Activated CD8-positive, alpha-beta T cell treated with anti-CD3 and anti-CD28 coated beads, Interleukin-2, amount 10 ng/mL, durations not matched to agents 7 days and 5 days (primary cell): ENCODE data around the gene RIPPLY3. TPM values are rescaled to one million over a fixed set of nuclear protein-coding genes. Genes with fewer than 3 reads are reported as not detected.
A peak's percentile ranks its signal among the peaks of the same experiment; 100 is the strongest.
"Not testable (repeated sequence)": the region's sequence is repeated elsewhere in the genome, so short reads cannot be mapped to it uniquely, and the experiment has no call there.

Experiments
- ATAC-seq: fragments of 150-1000 bp; cut with Tn5 transposase; one replicate; pipeline ENCODE4 v1.10.0; 2021; ENCODE audit warnings: moderate library complexity
- CTCF ChIA-PET: fragments of 350-600 bp; sonication (Branson Sonifier 250); formaldehyde crosslinking; loops from one replicate; lab custom pipeline; 2021; ENCODE audit warnings: antibody characterized with exemption; lab: Charles Lee
- POLR2A ChIA-PET: fragments of 350-600 bp; sonication (Branson Sonifier 250); formaldehyde crosslinking; loops from one replicate; lab custom pipeline; 2021; ENCODE audit warnings: antibody characterized with exemption; lab: Charles Lee
- DNase-seq: peaks from one replicate; pipeline ENCODE4 v3.0.0-alpha.2; 2020
- H3K27ac Mint-ChIP-seq: one replicate; pipeline ENCODE4 v1.8.0; 2021; ENCODE audit warnings: mild to moderate bottlenecking, mixed read lengths
- H3K27me3 Mint-ChIP-seq: one replicate; pipeline ENCODE4 v1.8.0; 2021; ENCODE audit warnings: low read depth, mixed read lengths
- H3K36me3 Mint-ChIP-seq: one replicate; pipeline ENCODE4 v1.8.0; 2021; ENCODE audit warnings: low read depth, mixed read lengths
- H3K4me1 Mint-ChIP-seq: one replicate; pipeline ENCODE4 v1.8.0; 2021; ENCODE audit warnings: low read depth, mixed read lengths
- H3K4me3 Mint-ChIP-seq: one replicate; pipeline ENCODE4 v1.8.0; 2021; ENCODE audit warnings: mild to moderate bottlenecking, mixed read lengths
- H3K9me3 Mint-ChIP-seq: one replicate; pipeline ENCODE4 v1.8.0; 2022; ENCODE audit warnings: mixed read lengths; ENCODE audit not compliant: insufficient read depth
- total RNA-seq, 2 experiments: library from RNA; stranded (reverse); gene quantifications; one replicate each; pipeline ENCODE4 v1.2.3, GENCODE V29; 2021

RIPPLY3 gene
- total RNA-seq, 2 experiments from 2014 or later: 0.10 TPM; not detected in 1

GRCh38 chr21:36981977-36982700 lies 24.4 kb upstream of the RIPPLY3 start:
- ChIA-PET POLR2A (interaction anchor here (0.6 to 1.7 kb wide), 2 partner anchors 16 to 216 kb away, joined by 6 to 8 read pairs; partner anchors contain the start of gene HLCS), CTCF (interaction anchor here (1.0 to 1.4 kb wide), 5 partner anchors 11 to 28 kb away, joined by 3 to 4 read pairs (median 3); no protein-coding TSS in a partner anchor)

GRCh38 chr21:36985751-36986594 lies 20.5 kb upstream of the RIPPLY3 start:
- ChIA-PET POLR2A (no interaction called here), CTCF (interaction anchor here (1.1 kb wide), 1 partner anchor 46 kb away, joined by 3 read pairs; no protein-coding TSS in a partner anchor)
- ATAC-seq: peak; percentile 10
- Mint-ChIP-seq H3K4me3 (no peak overlapping the region), H3K4me1 (peaks cover 47% of the 10 kb centered on the region), H3K36me3 (no peaks in the 10 kb centered on the region), H3K27ac (peak overlapping the region; percentile 73), H3K9me3 (no peaks in the 10 kb centered on the region), H3K27me3 (peaks cover 2% of the 10 kb centered on the region)
- DNase-seq: peak; percentile 43

More at GRCh38 chr21:36981977-36982700, 24.4 kb upstream of the RIPPLY3 start:
- Mint-ChIP-seq H3K4me3 (no peak overlapping the region), H3K27ac (no peak overlapping the region), H3K9me3 (no peaks in the 10 kb centered on the region), H3K27me3 (peaks cover 4% of the 10 kb centered on the region), H3K4me1 (peaks cover 40% of the 10 kb centered on the region), H3K36me3 (no peaks in the 10 kb centered on the region)
- no peak for DNase-seq
- ATAC-seq: no peak

- H3K9me3 Mint-ChIP-seq: no peaks in the 10 kb centered on the region
Measured at GRCh38 chr21:36987845-36988244, 18.7 kb upstream of the RIPPLY3 start.

GRCh38 chr21:36988536-36988935 lies 18.0 kb upstream of the RIPPLY3 start:
- POLR2A ChIA-PET: no interaction called here
- H3K4me3 Mint-ChIP-seq: peak overlapping the region; percentile 6
- CTCF ChIA-PET: interaction anchor here (1.2 to 3.9 kb wide), 4 partner anchors 12 to 81 kb away, joined by 3 to 34 read pairs (median 4); no protein-coding TSS in a partner anchor
- ATAC-seq (no peak), DNase-seq (no peak)
- H3K27me3 Mint-ChIP-seq: peaks cover 2% of the 10 kb centered on the region
- no peaks in the 10 kb centered on the region for H3K9me3 Mint-ChIP-seq
- H3K4me1 Mint-ChIP-seq: peaks cover 39% of the 10 kb centered on the region
- no peak overlapping the region for H3K27ac Mint-ChIP-seq
- H3K36me3 Mint-ChIP-seq: no peaks in the 10 kb centered on the region

More at GRCh38 chr21:36987845-36988244, 18.7 kb upstream of the RIPPLY3 start:
- ATAC-seq: no peak
- no peak for DNase-seq
- POLR2A ChIA-PET: no interaction called here
- peaks cover 39% of the 10 kb centered on the region for H3K4me1 Mint-ChIP-seq
- peaks cover 2% of the 10 kb centered on the region for H3K27me3 Mint-ChIP-seq
- H3K36me3 Mint-ChIP-seq: no peaks in the 10 kb centered on the region
- H3K4me3 Mint-ChIP-seq: no peak overlapping the region
- CTCF ChIA-PET: interaction anchor here (1.5 to 1.8 kb wide), 2 partner anchors 11 to 21 kb away, joined by 8 to 12 read pairs; partner anchors contain the start of gene HLCS
- no peak overlapping the region for H3K27ac Mint-ChIP-seq

GRCh38 chr21:36989199-36989698 lies 17.3 kb upstream of the RIPPLY3 start:
- Mint-ChIP-seq H3K27ac (peak overlapping the region; percentile 84), H3K4me3 (peak overlapping the region; percentile 74), H3K4me1 (peaks cover 39% of the 10 kb centered on the region)
- H3K36me3 Mint-ChIP-seq, DNase-seq, H3K27me3 Mint-ChIP-seq, H3K9me3 Mint-ChIP-seq, ATAC-seq: not testable (repeated sequence)
- CTCF ChIA-PET: interaction anchor here (0.9 to 3.9 kb wide), 11 partner anchors 10 to 359 kb away, joined by 3 to 34 read pairs (median 8); partner anchors contain the start of gene HLCS
- POLR2A ChIA-PET: interaction anchor here (0.6 to 1.1 kb wide), 3 partner anchors 10 to 22 kb away, joined by 3 to 4 read pairs (median 3); no protein-coding TSS in a partner anchor

GRCh38 chr21:36989699-36990507 lies 16.6 kb upstream of the RIPPLY3 start:
- peak; percentile 94 for ATAC-seq
- Mint-ChIP-seq H3K27ac (peak overlapping the region; percentile 87), H3K36me3 (no peaks in the 10 kb centered on the region), H3K4me3 (peak overlapping the region; percentile 78), H3K9me3 (no peaks in the 10 kb centered on the region), H3K4me1 (peaks cover 44% of the 10 kb centered on the region), H3K27me3 (no peaks in the 10 kb centered on the region)
- peak; percentile 87 for DNase-seq
- ChIA-PET CTCF (interaction anchor here (0.8 to 3.9 kb wide), 13 partner anchors 11 to 359 kb away, joined by 3 to 34 read pairs (median 5); partner anchors contain the start of gene HLCS), POLR2A (interaction anchor here (0.6 to 1.1 kb wide), 3 partner anchors 11 to 22 kb away, joined by 3 to 4 read pairs (median 3); no protein-coding TSS in a partner anchor)

- POLR2A ChIA-PET: no interaction called here
Measured at GRCh38 chr21:36990508-36991205, 15.8 kb upstream of the RIPPLY3 start.

GRCh38 chr21:36992671-36993070 lies 13.8 kb upstream of the RIPPLY3 start:
- ChIA-PET CTCF (interaction anchor here (0.9 to 1.8 kb wide), 3 partner anchors 10 to 17 kb away, joined by 3 to 9 read pairs (median 3); no protein-coding TSS in a partner anchor), POLR2A (no interaction called here)
- Mint-ChIP-seq H3K27me3 (no peaks in the 10 kb centered on the region), H3K9me3 (no peaks in the 10 kb centered on the region), H3K27ac (no peak overlapping the region), H3K4me3 (no peak overlapping the region), H3K36me3 (no peaks in the 10 kb centered on the region), H3K4me1 (peaks cover 24% of the 10 kb centered on the region)
- DNase-seq: no peak
- no peak for ATAC-seq

More at GRCh38 chr21:36990508-36991205, 15.8 kb upstream of the RIPPLY3 start:
- Mint-ChIP-seq H3K4me3 (peak overlapping the region; percentile 78), H3K36me3 (no peaks in the 10 kb centered on the region), H3K9me3 (no peaks in the 10 kb centered on the region), H3K4me1 (peaks cover 42% of the 10 kb centered on the region), H3K27me3 (no peaks in the 10 kb centered on the region), H3K27ac (peak overlapping the region; percentile 87)
- ATAC-seq (no peak), DNase-seq (no peak)
- CTCF ChIA-PET: interaction anchor here (0.8 to 3.9 kb wide), 10 partner anchors 11 to 360 kb away, joined by 3 to 34 read pairs (median 6); no protein-coding TSS in a partner anchor

GRCh38 chr21:36994501-36995158 lies 11.9 kb upstream of the RIPPLY3 start:
- H3K4me3 Mint-ChIP-seq: peak overlapping the region; percentile 12
- no peaks in the 10 kb centered on the region for H3K9me3 Mint-ChIP-seq
- peaks cover 2% of the 10 kb centered on the region for H3K27me3 Mint-ChIP-seq
- DNase-seq (peak; percentile 58), ATAC-seq (no peak)
- H3K36me3 Mint-ChIP-seq: no peaks in the 10 kb centered on the region
- peaks cover 13% of the 10 kb centered on the region for H3K4me1 Mint-ChIP-seq
- peak overlapping the region; percentile 37 for H3K27ac Mint-ChIP-seq
- CTCF ChIA-PET: no interaction called here
- POLR2A ChIA-PET: no interaction called here

- H3K36me3 Mint-ChIP-seq, CTCF ChIA-PET, H3K4me3 Mint-ChIP-seq, H3K27ac Mint-ChIP-seq, H3K9me3 Mint-ChIP-seq, DNase-seq, POLR2A ChIA-PET, H3K27me3 Mint-ChIP-seq, ATAC-seq: not testable (repeated sequence)
- peaks cover 11% of the 10 kb centered on the region for H3K4me1 Mint-ChIP-seq
Measured at GRCh38 chr21:36995285-36995684, 11.2 kb upstream of the RIPPLY3 start.
